ENCODE measurements around the gene MYF5.

Gene MYF5

DNA sequence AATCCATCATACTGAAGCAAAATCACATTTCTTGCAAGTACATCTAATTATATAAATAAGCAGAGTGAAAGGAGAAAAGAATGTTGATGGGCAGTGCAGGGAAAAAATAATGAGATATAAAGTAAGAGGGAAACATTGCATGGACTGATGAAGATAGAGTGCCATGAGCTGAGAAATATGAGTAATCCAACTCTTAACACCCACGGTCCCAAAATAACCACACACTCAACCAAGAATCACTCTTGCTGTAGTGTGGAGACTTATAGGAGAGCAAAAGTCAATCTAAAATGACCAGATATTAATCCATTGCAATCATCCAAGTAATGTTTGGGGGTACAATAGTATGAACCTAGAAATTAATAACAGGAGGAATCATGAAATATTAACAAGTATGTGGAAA, 40.2 kb downstream of the MYF5 start:
- no peak for DNase-seq (ENCODE audit: low read depth in 2 of 3, low spot score in 1 of 3)

DNA sequence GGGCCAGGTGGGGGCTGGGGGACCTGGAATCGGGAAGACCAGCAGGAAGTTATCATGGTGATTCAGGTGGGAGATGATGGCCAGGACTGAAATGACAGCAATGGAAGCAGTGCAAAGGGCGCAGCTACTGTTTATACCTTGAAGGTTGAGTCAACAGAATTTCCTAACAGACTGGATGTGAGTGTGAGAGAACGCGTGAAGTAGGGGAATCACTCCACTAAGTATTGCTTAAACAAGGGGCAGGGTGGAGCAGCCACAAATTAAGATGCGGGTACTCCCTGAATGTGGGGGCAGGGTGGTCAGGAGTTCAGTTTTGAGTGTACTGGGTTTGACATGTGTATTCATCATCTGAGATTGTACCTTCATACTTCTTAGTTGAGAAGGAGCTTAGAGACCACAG, 45.1 kb downstream of the MYF5 start:
- no peak for DNase-seq (ENCODE audit: low read depth in 2 of 3, low spot score in 1 of 3)

DNA sequence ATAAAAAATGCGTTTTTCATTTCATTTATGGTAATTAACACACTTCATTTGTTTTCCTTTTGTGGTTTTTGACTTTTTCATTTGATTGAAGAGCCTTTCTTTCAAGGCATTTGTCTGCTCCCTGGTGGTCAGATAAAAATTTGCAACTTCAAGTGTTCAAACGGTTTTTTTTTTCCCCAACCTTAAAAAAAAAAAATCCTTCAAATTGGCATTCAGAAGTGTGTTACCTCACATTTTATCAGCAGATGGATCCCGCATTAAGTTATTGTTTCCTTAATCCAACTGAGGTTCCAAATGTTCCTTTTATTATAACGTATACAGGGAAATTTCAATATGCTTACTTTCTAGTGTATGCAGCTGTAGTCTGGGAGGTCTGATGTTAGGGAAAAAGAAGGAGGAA, 47.2 kb downstream of the MYF5 start:
- no peak for DNase-seq (ENCODE audit: low read depth in 2 of 3, low spot score in 1 of 3)

DNA sequence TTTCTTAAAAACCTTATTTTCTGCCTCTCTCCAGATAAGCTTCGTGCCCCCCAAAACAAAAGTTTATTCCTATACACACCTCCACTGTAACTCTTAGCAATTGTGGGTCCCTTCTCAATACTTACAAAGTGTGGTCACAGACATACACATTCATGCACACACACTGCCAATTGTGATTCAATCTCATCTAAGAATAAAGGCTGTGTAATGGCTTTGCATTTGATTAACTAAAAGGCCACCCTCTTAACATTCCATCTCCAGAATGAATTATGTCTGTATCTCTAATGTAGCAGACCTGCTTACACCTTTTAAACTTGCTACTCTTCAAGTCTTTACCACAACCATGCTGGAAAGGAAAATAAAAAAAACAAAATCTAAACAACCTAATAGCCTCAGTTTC, 49.5 kb downstream of the MYF5 start:
- DNase-seq (ENCODE audit: low read depth in 2 of 3, low spot score in 1 of 3), result no peak

DNA sequence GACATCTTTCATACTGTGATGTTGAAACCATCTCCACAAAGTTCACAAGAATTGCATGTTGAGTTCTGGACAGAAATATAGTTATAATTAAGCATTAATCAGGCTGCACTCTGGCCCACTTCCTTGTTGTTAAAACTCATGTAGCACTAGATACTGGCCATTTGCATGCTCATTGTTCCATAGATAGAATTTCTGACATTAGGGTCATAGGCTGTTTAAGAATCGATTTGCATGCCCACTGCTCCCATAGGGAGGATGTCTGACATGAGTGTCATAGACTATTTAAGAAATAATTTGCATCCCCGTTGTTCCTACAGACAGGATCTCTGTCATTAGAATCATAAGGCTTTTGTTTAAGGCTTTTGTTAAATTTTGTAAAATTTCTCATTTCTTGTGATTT, 50.2 kb downstream of the MYF5 start:
- no peak for DNase-seq (ENCODE audit: low read depth in 2 of 3, low spot score in 1 of 3)

Measured in stimulated activated CD4-positive, alpha-beta T cell treated with anti-CD3 and anti-CD28 coated beads, Interleukin-12 subunit alpha, Interleukin-12 subunit beta, amount 100 ng/mL, for 48 hours (primary cell).